ENCODE measurements around the gene TMEM59L.

The TMEM59L gene

GRCh38 chr19:18609717-18610051, 3.0 kb upstream of the TMEM59L start:
- CTCF ChIA-PET, result no interaction called here
- Histone ChIP-seq H3K36me3 (ENCODE audit: control insufficient read depth in 2 of 2, insufficient read depth in 1 of 2, low read length in 2 of 2) (no peaks in the 10 kb centered on the region), H3K4me1 (ENCODE audit: control insufficient read depth, insufficient read depth, low read length) (peaks cover 4% of the 10 kb centered on the region), H3K9me3 (ENCODE audit: control insufficient read depth, insufficient read depth, low read depth, low read length) (no peaks in the 10 kb centered on the region), H3K27ac (ENCODE audit: extremely low read depth, low read depth, low read length) (no peak overlapping the region), H3K4me3 (ENCODE audit: low read depth, low read length) (no peak overlapping the region)
- TF ChIP-seq ZNF266 (tag by site-specific recombination; IDR thresholded peaks at IDR 0.05; ENCODE audit: low read depth), result no peak
- TF ChIP-seq ZNF658 (tag by site-specific recombination; IDR thresholded peaks at IDR 0.05), result no peak
- no peak for TF ChIP-seq GLIS2 (tag by site-specific recombination; IDR thresholded peaks at IDR 0.05)
- POLR2A ChIA-PET, result no interaction called here

- Histone ChIP-seq H3K27ac (ENCODE audit: extremely low read depth, low read depth, low read length) (no peak overlapping the region), H3K4me1 (ENCODE audit: control insufficient read depth, insufficient read depth, low read length) (peaks cover 4% of the 10 kb centered on the region), H3K36me3 (ENCODE audit: control insufficient read depth in 2 of 2, insufficient read depth in 1 of 2, low read length in 2 of 2) (no peaks in the 10 kb centered on the region), H3K4me3 (ENCODE audit: low read depth, low read length) (no peak overlapping the region), H3K9me3 (ENCODE audit: control insufficient read depth, insufficient read depth, low read depth, low read length) (no peaks in the 10 kb centered on the region)
- ChIA-PET POLR2A (no interaction called here), CTCF (no interaction called here)
- TF ChIP-seq ZNF248 (tag by site-specific recombination; IDR thresholded peaks at IDR 0.05), result no peak
- TF ChIP-seq ZNF24 (tag by site-specific recombination; IDR thresholded peaks at IDR 0.05), result no peak
- no peak for TF ChIP-seq ZNF433 (tag by site-specific recombination; IDR thresholded peaks at IDR 0.05; ENCODE audit: low read depth)
- peak; percentile 53 for TF ChIP-seq ZNF335 (tag by site-specific recombination; conservative IDR thresholded peaks at IDR 0.05)
Measured at GRCh38 chr19:18610245-18610555, 2.5 kb upstream of the TMEM59L start.

- Histone ChIP-seq H3K9me3 (ENCODE audit: control insufficient read depth, insufficient read depth, low read depth, low read length) (no peaks in the 10 kb centered on the region), H3K27ac (ENCODE audit: extremely low read depth, low read depth, low read length) (no peak overlapping the region), H3K4me3 (ENCODE audit: low read depth, low read length) (no peak overlapping the region), H3K36me3 (ENCODE audit: control insufficient read depth in 2 of 2, insufficient read depth in 1 of 2, low read length in 2 of 2) (no peaks in the 10 kb centered on the region), H3K4me1 (ENCODE audit: control insufficient read depth, insufficient read depth, low read length) (peaks cover 4% of the 10 kb centered on the region)
- ChIA-PET POLR2A (no interaction called here), CTCF (no interaction called here)
- peak; percentile 17; the same call in 1 of the 2 replicates for TF ChIP-seq ZIC2 (tag by site-specific recombination; IDR thresholded peaks at IDR 0.05)
- TF ChIP-seq KLF9 (tag by site-specific recombination; IDR thresholded peaks at IDR 0.05; ENCODE audit: low read depth), result no peak
- no peak for TF ChIP-seq ZNF658 (tag by site-specific recombination; IDR thresholded peaks at IDR 0.05)
- TF ChIP-seq EGR2 (tag by site-specific recombination; IDR thresholded peaks at IDR 0.05; ENCODE audit: low read depth), result peak; percentile 37; the same call in 1 of the 2 replicates
- peak; percentile 31; the same call in 1 of the 2 replicates for TF ChIP-seq HIC1 (tag by site-specific recombination; IDR thresholded peaks at IDR 0.05)
- TF ChIP-seq ZNF221 (tag by site-specific recombination; IDR thresholded peaks at IDR 0.05; ENCODE audit: borderline replicate concordance), result no peak
- no peak for TF ChIP-seq ZNF843 (tag by site-specific recombination; IDR thresholded peaks at IDR 0.05)
- TF ChIP-seq ZEB2 (tag by site-specific recombination; IDR thresholded peaks at IDR 0.05), result no peak
- TF ChIP-seq ZFHX2 (tag by site-specific recombination; conservative IDR thresholded peaks at IDR 0.05), result peak; percentile 62
- TF ChIP-seq RBAK (tag by site-specific recombination; IDR thresholded peaks at IDR 0.05), result no peak
- TF ChIP-seq KLF10 (tag by site-specific recombination; IDR thresholded peaks at IDR 0.05), result no peak
- no peak for TF ChIP-seq KLF16 (tag by site-specific recombination; IDR thresholded peaks at IDR 0.05)
- TF ChIP-seq ZNF830 (tag by site-specific recombination; IDR thresholded peaks at IDR 0.05; ENCODE audit: low read depth), result no peak
- TF ChIP-seq GLIS1 (tag by site-specific recombination; IDR thresholded peaks at IDR 0.05), result peak; percentile 82
- no peak for TF ChIP-seq ZNF514 (tag by site-specific recombination; IDR thresholded peaks at IDR 0.05)
Measured at GRCh38 chr19:18610556-18611326, 1.9 kb upstream of the TMEM59L start.
